Activated T-cell treated with anti-CD3 and anti-CD28 coated beads, Interleukin-2, amount 50 U/mL, for 4 hours (primary cell): ENCODE data around the gene EIF4B. TPM values are rescaled to one million over a fixed set of nuclear protein-coding genes. Genes with fewer than 3 reads are reported as not detected.
A peak's percentile ranks its signal among the peaks of the same experiment; 100 is the strongest.

Experiments
- ATAC-seq, 2 donors: fragments of 200-7000 bp; cut with Tn5 transposase; one replicate each; pipeline ENCODE4 v1.10.0; 2021
- DNase-seq: peaks from one replicate; pipeline ENCODE4 v3.0.0-alpha.2; 2020
- H3K27me3 Mint-ChIP-seq: one replicate; pipeline ENCODE4 v1.8.0; 2021; ENCODE audit warnings: low read depth, mixed read lengths
- H3K36me3 Mint-ChIP-seq: one replicate; pipeline ENCODE4 v1.8.0; 2022; ENCODE audit warnings: mixed read lengths; ENCODE audit not compliant: insufficient read depth
- H3K4me1 Mint-ChIP-seq: one replicate; pipeline ENCODE4 v1.8.0; 2021; ENCODE audit warnings: low read depth, mixed read lengths
- H3K4me3 Mint-ChIP-seq: one replicate; pipeline ENCODE4 v1.8.0; 2021; ENCODE audit warnings: mild to moderate bottlenecking, moderate library complexity, mixed read lengths
- H3K9me3 Mint-ChIP-seq: one replicate; pipeline ENCODE4 v1.8.0; 2021; ENCODE audit warnings: mixed read lengths
- total RNA-seq, 3 donors: library from RNA; stranded (reverse); gene quantifications; one replicate each; pipeline ENCODE4 v1.2.1, GENCODE V29; 2021

Gene EIF4B, protein sequence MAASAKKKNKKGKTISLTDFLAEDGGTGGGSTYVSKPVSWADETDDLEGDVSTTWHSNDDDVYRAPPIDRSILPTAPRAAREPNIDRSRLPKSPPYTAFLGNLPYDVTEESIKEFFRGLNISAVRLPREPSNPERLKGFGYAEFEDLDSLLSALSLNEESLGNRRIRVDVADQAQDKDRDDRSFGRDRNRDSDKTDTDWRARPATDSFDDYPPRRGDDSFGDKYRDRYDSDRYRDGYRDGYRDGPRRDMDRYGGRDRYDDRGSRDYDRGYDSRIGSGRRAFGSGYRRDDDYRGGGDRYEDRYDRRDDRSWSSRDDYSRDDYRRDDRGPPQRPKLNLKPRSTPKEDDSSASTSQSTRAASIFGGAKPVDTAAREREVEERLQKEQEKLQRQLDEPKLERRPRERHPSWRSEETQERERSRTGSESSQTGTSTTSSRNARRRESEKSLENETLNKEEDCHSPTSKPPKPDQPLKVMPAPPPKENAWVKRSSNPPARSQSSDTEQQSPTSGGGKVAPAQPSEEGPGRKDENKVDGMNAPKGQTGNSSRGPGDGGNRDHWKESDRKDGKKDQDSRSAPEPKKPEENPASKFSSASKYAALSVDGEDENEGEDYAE
- 100 to 1,000 TPM; 617 to 659 (median 632) TPM for total RNA-seq

DNA sequence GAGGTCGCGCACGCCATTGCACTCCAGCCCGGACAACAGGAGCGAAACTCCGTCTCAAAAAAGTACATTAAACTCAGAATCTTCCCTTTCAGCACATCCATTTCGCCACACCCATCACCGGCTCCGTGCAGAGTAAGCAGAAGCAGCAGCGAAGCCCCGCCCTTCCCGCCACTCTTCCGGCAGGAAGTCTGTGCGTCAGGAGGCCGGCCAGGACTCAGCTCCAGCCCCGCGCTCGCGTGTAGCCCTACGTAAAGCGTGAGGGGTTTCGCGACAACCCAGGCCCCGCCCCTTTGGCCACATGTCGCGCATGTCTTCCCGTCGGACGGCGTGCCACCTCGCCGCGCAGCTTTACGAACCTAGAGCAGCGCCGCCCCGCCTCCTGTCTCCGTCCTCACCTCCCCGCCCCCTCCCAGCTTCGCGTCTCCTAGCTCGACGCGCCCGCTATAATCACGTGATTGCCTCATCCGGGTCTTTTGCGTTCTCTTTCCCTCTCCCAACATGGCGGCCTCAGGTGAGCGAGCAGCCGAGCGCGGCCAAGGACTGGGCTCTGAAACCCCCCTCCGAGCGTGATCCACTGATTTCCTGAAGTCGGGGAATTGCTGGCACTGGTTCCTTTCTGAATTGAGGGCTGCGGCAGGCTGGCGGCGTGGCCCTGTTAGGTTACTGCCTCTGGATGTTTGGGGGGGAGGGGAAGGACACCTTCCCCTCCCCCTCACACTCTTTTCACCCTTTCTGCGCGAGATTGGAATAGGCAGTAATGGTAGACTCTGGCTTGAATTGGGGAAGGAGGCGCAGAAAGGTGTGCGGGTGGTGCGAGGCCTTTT, at the start of gene EIF4B:
Gene EIF4B, plus strand, starts transcription at position 471 of the 824 bp plus-strand sequence. Its CDS starts 28 bp downstream, at position 499.
- H3K4me1 Mint-ChIP-seq, result peaks cover 44% of the 10 kb centered on the region
- peak; percentile 84 to 90 for ATAC-seq
- peaks cover 3% of the 10 kb centered on the region for H3K27me3 Mint-ChIP-seq

DNA sequence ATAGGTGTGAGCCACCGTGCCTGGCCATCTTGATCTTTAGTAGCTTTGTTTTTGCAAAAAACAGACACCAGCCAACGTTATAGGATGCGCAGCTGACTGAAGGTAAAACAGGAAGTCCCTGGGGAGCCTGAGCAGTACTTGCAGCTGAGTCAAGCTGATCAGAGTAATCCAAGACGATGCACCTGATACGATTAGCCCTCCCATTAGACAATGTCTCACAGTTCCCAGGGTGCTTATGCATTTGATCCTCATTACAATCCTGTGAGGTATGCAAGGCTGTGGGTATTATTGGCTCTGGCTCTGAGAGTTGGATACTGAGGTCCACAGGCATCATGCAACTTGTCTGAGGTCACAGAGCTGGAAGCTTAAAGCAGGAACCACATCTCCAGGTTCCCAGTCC, 49.3 kb upstream of the EIF4B start:
- Mint-ChIP-seq H3K4me1 (no peaks in the 10 kb centered on the region), H3K4me3 (no peak overlapping the region), H3K36me3 (no peaks in the 10 kb centered on the region), H3K27me3 (no peaks in the 10 kb centered on the region), H3K9me3 (no peaks in the 10 kb centered on the region)
- DNase-seq (no peak), ATAC-seq (peak; percentile 18 to 43)

More for the DNA sequence above, at the start of gene EIF4B:
- peak; percentile 99 for DNase-seq
- H3K9me3 Mint-ChIP-seq, result no peaks in the 10 kb centered on the region
- H3K36me3 Mint-ChIP-seq, result peaks cover 22% of the 10 kb centered on the region
- peak within 1 kb of the TSS; percentile 97 for H3K4me3 Mint-ChIP-seq

GRCh38 chr12:52964556-52965336, 41.5 kb upstream of the EIF4B start:
- no peak for ATAC-seq
- no peaks in the 10 kb centered on the region for H3K4me1 Mint-ChIP-seq
- no peaks in the 10 kb centered on the region for H3K9me3 Mint-ChIP-seq
- no peaks in the 10 kb centered on the region for H3K36me3 Mint-ChIP-seq
- H3K27me3 Mint-ChIP-seq, result peaks cover 22% of the 10 kb centered on the region
- no peak for DNase-seq
- no peak overlapping the region for H3K4me3 Mint-ChIP-seq

DNA sequence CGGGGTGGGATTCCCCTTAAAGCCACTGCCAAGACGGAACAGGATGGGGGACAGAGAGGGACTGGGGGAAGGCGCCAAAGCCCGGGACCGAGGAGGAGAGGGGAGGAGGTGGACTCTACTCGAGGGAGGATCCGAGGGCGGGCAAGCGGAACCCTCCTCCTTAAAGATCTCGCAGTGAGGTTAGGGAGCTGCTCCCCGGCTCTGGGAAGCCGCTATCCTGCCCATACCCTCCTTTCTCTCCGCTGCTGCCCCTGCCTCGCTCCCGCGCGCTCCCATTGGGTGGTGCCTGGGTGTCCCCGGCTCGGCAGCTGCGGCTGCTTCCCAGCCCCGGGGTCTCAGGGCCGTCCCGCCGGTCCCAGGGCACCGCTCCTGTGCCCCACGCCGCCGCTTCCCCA, 40.9 kb upstream of the EIF4B start:
- peaks cover 22% of the 10 kb centered on the region for H3K27me3 Mint-ChIP-seq
- ATAC-seq (no peak), DNase-seq (no peak)
- no peak overlapping the region for H3K4me3 Mint-ChIP-seq
- no peaks in the 10 kb centered on the region for H3K36me3 Mint-ChIP-seq
- H3K9me3 Mint-ChIP-seq, result no peaks in the 10 kb centered on the region
- no peaks in the 10 kb centered on the region for H3K4me1 Mint-ChIP-seq

DNA sequence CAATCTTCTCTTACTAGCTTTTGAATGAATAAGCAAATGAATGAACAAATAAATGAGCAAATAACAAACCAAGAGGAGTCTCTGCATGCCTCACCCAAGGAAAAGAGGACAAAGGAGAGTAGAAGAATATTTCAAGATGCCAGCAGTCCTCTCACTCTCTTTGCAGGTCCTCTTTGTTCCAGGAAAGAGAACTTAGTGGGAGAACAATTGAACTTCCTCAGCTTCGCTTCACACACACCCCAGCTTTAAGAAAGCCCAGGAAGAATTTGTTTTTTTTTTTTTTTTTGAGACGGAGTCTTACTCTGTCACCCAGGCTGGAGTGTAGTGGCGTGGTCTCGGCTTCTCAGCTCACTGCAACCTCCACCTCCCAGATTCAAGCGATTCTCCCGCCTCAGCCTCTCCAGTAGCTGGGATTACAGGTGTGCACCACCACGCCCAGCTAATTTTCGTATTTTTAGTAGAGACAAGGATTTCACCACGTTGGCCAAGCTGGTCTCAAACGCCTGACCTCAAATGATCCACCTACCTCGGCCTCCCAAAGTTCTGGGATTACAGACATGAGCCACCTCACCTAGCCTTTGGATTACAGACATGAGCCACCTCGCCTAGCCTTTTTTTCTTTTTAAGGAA, 37.0 kb upstream of the EIF4B start:
- H3K4me3 Mint-ChIP-seq, result no peak overlapping the region
- H3K36me3 Mint-ChIP-seq, result no peaks in the 10 kb centered on the region
- no peaks in the 10 kb centered on the region for H3K9me3 Mint-ChIP-seq
- no peak for DNase-seq
- H3K27me3 Mint-ChIP-seq, result peaks cover 15% of the 10 kb centered on the region
- no peak for ATAC-seq
- no peaks in the 10 kb centered on the region for H3K4me1 Mint-ChIP-seq

DNA sequence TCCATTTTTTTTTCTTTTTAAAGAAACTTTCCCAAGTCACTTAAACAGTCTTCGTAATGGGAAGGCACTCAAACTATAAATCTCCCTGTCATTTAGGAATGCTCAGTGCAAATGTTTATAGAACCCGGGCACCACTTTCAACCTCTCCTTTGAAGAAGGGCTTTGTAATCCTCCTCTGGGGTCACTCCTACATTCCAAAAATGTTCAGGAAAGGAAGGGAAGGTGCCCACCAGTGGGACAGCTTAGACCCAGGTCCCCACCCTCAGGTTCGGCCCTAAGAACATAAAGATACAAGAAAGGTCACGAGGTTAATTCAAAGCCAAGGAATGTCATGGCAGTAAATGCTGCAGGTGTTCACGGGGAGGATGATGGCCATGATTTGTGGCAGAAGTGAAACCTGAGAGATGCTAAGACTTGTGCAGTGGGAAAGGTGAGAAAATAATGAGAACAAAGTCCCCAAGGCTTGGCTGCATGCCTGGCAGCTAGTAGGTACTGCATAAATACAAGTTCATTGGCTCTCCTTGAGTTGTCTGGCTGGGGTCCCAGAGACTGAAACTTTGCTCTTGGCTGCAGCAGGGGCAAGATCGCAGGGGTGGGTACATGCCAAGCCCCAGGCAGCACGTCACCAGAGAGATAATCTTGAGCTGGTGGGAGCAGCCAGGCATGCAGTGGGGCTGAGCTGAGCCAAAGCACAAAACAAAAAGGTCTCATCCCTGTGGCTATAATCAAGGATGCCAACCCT, 36.3 kb upstream of the EIF4B start:
- H3K36me3 Mint-ChIP-seq, result no peaks in the 10 kb centered on the region
- no peak for ATAC-seq
- no peaks in the 10 kb centered on the region for H3K9me3 Mint-ChIP-seq
- H3K4me3 Mint-ChIP-seq, result no peak overlapping the region
- DNase-seq, result no peak
- H3K4me1 Mint-ChIP-seq, result no peaks in the 10 kb centered on the region
- H3K27me3 Mint-ChIP-seq, result peaks cover 9% of the 10 kb centered on the region

DNA sequence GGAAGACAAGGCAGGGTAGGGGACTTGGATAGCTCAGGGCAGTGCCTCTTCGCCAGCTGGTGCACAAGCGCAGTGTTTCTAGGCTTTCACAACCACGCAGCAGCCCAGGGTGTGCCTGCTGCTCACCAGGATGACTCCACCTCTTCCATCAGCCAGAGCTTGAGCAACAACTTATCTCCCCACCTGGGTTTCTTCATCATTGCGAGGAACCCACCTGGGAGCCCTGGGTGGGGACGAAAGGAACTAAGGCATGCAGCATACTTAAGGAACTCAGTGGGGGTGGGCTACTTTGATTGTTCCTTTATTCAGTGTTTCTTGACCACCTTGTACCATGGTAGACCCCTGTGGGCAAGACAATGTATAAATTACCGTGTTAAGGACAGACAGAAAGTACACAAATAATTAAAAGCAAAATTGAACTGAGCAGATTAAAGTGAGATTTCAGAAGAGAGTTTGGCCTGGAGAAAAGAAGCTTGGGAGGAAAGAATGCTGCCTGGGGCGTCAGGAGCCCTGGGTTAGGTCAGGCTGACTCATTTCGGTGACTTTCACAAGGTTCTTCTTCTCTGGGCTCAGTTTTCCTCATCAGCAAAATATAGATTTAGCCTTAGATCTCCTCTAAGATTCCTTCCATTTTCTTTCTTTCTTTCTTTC, 34.5 kb upstream of the EIF4B start:
- H3K27me3 Mint-ChIP-seq, result peaks cover 9% of the 10 kb centered on the region
- H3K9me3 Mint-ChIP-seq, result no peaks in the 10 kb centered on the region
- no peak overlapping the region for H3K4me3 Mint-ChIP-seq
- ATAC-seq, result no peak
- DNase-seq, result no peak
- no peaks in the 10 kb centered on the region for H3K36me3 Mint-ChIP-seq
- no peaks in the 10 kb centered on the region for H3K4me1 Mint-ChIP-seq

- ATAC-seq, result no peak
Observed at GRCh38 chr12:52975204-52975603, 31.1 kb upstream of the EIF4B start.

DNA sequence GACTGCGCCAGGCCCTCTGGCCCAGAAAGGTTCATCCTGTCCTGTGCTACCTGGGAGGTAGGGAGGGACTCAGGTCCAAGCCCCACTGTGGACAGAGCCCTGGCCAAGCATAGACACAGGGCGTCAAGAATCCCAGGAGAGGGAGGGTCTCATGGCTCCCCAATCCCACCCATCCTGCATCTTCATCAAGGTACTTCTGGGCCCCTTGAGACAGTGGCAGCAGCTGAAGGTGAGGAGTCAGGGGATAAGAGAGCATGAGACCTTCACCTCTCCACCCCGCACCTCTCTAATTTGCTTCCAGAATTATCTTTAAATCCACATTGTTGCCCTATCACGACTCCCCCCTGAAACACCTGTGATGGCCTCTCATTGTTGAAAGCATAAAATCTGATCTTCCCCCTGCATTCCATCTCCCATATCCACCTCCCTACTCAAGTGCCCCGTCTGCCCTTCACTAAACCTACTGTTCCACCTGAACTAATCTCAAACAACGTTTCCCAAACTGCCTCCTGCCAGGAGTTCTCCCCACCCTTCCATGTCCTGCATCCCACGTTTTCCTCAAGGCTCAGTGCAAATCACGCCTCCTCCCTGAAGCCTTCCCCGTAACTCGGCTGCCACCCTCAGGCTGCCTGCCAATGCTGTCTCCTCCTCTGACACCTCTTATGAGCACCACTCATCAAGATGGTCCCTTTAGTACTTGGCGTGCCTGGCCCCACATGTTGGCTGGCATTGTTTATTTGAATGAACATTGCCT, 30.3 kb upstream of the EIF4B start:
- ATAC-seq (no peak), DNase-seq (no peak)
- Mint-ChIP-seq H3K4me3 (no peak overlapping the region), H3K4me1 (peaks cover 2% of the 10 kb centered on the region), H3K36me3 (no peaks in the 10 kb centered on the region), H3K27me3 (peaks cover 35% of the 10 kb centered on the region), H3K9me3 (no peaks in the 10 kb centered on the region)

More at GRCh38 chr12:52975204-52975603, 31.1 kb upstream of the EIF4B start:
- DNase-seq, result no peak
- no peak overlapping the region for H3K4me3 Mint-ChIP-seq
- H3K4me1 Mint-ChIP-seq, result no peaks in the 10 kb centered on the region
- no peaks in the 10 kb centered on the region for H3K9me3 Mint-ChIP-seq
- H3K27me3 Mint-ChIP-seq, result peaks cover 28% of the 10 kb centered on the region
- H3K36me3 Mint-ChIP-seq, result no peaks in the 10 kb centered on the region

DNA sequence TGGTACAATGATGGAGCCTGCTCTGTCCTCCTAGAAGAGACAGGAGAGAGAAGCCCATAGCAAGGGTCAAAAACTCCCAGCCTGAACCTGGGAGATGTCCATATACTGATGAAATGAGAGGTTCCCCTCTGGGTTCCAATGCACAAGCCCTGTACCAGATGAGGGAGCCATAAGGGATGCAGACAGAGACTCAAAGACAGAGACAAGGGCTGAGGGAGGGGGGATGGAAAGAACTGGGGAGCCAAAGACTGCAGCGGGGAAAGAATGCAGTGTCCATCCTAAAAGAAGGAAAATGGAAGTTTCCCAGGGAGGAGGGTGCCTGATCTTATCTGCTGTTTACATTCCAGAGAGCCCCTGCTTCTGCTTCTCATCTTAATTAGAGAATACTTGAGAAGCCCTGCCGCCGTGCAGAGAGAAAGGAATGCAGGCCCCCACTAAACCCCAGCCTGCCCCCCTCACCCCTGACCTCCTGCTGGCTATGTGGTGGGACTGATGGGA, 29.6 kb upstream of the EIF4B start:
- no peak overlapping the region for H3K4me3 Mint-ChIP-seq
- DNase-seq, result no peak
- H3K36me3 Mint-ChIP-seq, result no peaks in the 10 kb centered on the region
- H3K4me1 Mint-ChIP-seq, result peaks cover 2% of the 10 kb centered on the region
- H3K9me3 Mint-ChIP-seq, result no peaks in the 10 kb centered on the region
- ATAC-seq, result no peak
- peaks cover 36% of the 10 kb centered on the region for H3K27me3 Mint-ChIP-seq

DNA sequence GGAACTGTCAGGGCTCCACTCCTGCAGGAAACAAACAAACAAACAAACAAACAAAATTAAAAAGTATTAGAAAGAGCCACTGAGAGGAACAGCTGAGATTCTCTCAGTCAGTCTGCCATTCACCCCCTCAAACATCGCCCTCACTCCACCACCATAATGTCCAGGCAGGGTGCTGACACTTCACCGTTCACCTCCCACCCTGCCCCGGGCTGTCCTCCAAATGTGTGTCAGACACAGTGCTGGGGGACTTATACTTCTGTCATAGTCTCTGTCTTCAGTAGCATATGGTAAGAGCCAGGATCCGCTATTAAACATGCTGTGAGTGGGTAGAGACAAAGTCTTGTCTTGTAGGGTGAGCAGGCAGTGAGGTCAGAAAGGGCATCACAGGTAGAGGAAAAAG, 29.1 kb upstream of the EIF4B start:
- no peak overlapping the region for H3K4me3 Mint-ChIP-seq
- DNase-seq, result no peak
- H3K27me3 Mint-ChIP-seq, result peaks cover 36% of the 10 kb centered on the region
- no peak for ATAC-seq
- no peaks in the 10 kb centered on the region for H3K9me3 Mint-ChIP-seq
- H3K36me3 Mint-ChIP-seq, result no peaks in the 10 kb centered on the region
- H3K4me1 Mint-ChIP-seq, result peaks cover 2% of the 10 kb centered on the region

- no peak for DNase-seq
Observed at GRCh38 chr12:52980096-52980649, 26.1 kb upstream of the EIF4B start.

More at GRCh38 chr12:52980096-52980649, 26.1 kb upstream of the EIF4B start:
- no peak for ATAC-seq
- Mint-ChIP-seq H3K27me3 (peaks cover 41% of the 10 kb centered on the region), H3K9me3 (no peaks in the 10 kb centered on the region), H3K36me3 (no peaks in the 10 kb centered on the region), H3K4me3 (no peak overlapping the region), H3K4me1 (peaks cover 2% of the 10 kb centered on the region)
